AG04450 (cell line): Measurements from ENCODE around the gene SMIM36. TPM values are rescaled to one million over a fixed set of nuclear protein-coding genes. Genes with fewer than 3 reads are reported as not detected.
A peak's percentile ranks its signal among the peaks of the same experiment; 100 is the strongest.
"Not testable (repeated sequence)": the region's sequence is repeated elsewhere in the genome, so short reads cannot be mapped to it uniquely, and the experiment has no call there.

Experiments
- CTCF ChIA-PET: fragments of 300-600, 350-600 bp; formaldehyde crosslinking; extraction: SDS; loops from one replicate; lab custom pipeline; 2022; ENCODE audit warnings: antibody characterized with exemption, inconsistent platforms; lab: Charles Lee
- POLR2A ChIA-PET: fragments of 350-600 bp; formaldehyde crosslinking; extraction: SDS; loops from one replicate; lab custom pipeline; 2021; ENCODE audit warnings: antibody characterized with exemption, inconsistent platforms; lab: Yijun Ruan, JAX
- DNase-seq: peaks from one replicate; pipeline ENCODE4 v3.0.0-alpha.2; 2011; ENCODE audit warnings: low read depth, low spot score
- H3K27ac ChIP-seq: one replicate; pipeline ENCODE4 v1.5.1; 2012; ENCODE audit warnings: low read depth, low read length, control low read depth
- H3K27me3 ChIP-seq: one replicate; pipeline ENCODE4 v1.6.0; 2012; ENCODE audit warnings: low read length; ENCODE audit not compliant: control insufficient read depth, insufficient read depth
- H3K4me3 ChIP-seq: 2 replicates; pipeline ENCODE4 v1.5.1; 2011; ENCODE audit warnings: mild to moderate bottlenecking, low read depth, low read length, control low read depth
- H3K9me3 ChIP-seq: 2 replicates; pipeline ENCODE4 v1.5.1; 2012; ENCODE audit warnings: low read length; ENCODE audit not compliant: control insufficient read depth, insufficient read depth
- polyA plus RNA-seq: library from polyadenylated mRNA; depleted of rRNA; stranded (reverse); fragments of >200 nt; gene quantifications from 2 replicates; pipeline ENCODE4 v1.2.3, GENCODE V29; 2011
- TF ChIP-seq, protein P1 (sequence below): IDR thresholded peaks from 2 replicates; pipeline ENCODE4 v1.5.1; 2011; ENCODE audit warnings: low read depth, low read length, control low read depth, inconsistent platforms

SMIM36 gene
- polyA plus RNA-seq, 1 experiment = not detected

DNA sequence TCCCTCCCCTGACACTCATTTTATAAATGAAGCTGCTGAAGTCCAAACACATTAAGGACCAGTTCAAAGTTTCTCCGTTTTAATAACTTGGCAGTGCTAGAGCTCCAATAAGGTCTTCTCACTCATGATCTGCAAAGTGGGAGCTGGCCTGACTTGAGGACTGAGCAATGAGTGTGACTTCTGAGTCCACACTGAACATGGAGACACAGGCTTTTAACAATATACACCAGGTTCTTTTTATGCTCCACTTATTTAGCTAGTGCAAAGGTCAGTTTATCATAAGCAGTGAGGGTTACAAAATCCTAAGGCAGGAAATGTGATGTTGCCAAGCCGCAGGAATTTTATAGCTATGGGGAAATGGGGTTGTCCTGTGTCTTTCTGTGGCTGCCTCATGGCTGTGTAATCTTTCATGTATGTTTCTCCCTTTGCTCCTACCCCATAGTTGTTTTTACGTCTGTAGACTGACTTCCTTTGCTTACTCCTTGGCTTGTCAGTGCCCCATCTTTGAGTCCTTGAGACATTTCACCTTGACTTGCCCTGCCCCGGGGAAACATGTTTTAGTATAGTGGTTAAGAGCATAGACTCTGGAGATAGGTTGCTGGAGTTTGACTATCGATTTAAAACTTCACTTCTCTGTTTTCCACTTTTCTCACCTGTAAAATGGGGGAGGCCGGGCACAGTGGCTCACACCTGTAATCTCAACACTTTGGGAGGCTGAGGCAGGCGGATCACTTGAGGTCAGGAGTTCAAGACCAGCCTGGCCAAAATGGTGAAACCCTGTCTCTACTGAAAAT is 77.4 kb downstream of the SMIM36 start:
- ChIA-PET POLR2A (interaction anchor here (0.7 to 2.9 kb wide), 6 partner anchors 9 to 485 kb away, joined by 3 to 36 read pairs (median 12); partner anchors contain the start of gene MMD), CTCF (interaction anchor here (0.5 to 1.5 kb wide), 5 partner anchors 11 to 93 kb away, joined by 3 to 6 read pairs (median 4); partner anchors contain the start of gene MMD)
- peak overlapping the region; percentile 95 for H3K27ac ChIP-seq
- H3K4me3 ChIP-seq = no peak overlapping the region
- no peaks in the 10 kb centered on the region for H3K9me3 ChIP-seq
- TF ChIP-seq, protein P1, sequence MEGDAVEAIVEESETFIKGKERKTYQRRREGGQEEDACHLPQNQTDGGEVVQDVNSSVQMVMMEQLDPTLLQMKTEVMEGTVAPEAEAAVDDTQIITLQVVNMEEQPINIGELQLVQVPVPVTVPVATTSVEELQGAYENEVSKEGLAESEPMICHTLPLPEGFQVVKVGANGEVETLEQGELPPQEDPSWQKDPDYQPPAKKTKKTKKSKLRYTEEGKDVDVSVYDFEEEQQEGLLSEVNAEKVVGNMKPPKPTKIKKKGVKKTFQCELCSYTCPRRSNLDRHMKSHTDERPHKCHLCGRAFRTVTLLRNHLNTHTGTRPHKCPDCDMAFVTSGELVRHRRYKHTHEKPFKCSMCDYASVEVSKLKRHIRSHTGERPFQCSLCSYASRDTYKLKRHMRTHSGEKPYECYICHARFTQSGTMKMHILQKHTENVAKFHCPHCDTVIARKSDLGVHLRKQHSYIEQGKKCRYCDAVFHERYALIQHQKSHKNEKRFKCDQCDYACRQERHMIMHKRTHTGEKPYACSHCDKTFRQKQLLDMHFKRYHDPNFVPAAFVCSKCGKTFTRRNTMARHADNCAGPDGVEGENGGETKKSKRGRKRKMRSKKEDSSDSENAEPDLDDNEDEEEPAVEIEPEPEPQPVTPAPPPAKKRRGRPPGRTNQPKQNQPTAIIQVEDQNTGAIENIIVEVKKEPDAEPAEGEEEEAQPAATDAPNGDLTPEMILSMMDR = no peak
- DNase-seq = peak; percentile 89
- no peaks in the 10 kb centered on the region for H3K27me3 ChIP-seq

DNA sequence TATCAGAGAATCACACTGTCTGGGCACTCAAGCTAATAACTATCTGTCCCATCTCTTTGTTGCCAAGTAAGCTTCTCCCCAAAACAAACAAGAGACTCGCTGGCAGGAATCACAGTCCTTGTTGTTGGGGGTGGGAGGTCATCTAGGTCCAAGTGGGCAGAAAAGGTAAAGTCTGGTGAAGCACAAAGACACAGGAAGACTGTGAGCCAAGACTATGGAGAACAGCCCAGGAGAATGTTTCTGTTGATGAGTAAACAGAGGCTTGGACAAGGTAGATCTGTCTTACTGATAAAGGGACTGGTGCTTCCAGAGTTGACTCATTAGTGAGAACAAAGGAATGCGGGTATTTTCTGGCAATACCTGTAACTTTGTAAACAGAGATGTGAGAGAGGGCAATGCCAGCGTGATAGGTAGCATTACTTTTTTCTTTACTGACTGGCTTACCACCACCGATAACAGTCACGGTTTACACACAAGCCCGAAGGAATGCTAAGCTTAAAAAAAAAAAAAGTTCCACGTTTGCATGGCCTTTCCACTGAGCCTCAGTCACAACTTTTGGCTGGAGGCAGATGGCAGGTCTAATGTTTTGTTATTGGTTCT is 78.1 kb downstream of the SMIM36 start:
- no peak for DNase-seq
- CTCF ChIA-PET = interaction anchor here (0.5 to 1.3 kb wide), 6 partner anchors 10 to 1346 kb away, joined by 3 to 6 read pairs (median 4); partner anchors contain the start of gene MMD
- POLR2A ChIA-PET = interaction anchor here (0.7 to 2.9 kb wide), 6 partner anchors 10 to 484 kb away, joined by 3 to 36 read pairs (median 12); partner anchors contain the start of gene MMD
- Histone ChIP-seq H3K27ac (peak overlapping the region; percentile 95), H3K9me3 (no peaks in the 10 kb centered on the region), H3K4me3 (no peak overlapping the region), H3K27me3 (no peaks in the 10 kb centered on the region)
- TF ChIP-seq, protein P1 = no peak

DNA sequence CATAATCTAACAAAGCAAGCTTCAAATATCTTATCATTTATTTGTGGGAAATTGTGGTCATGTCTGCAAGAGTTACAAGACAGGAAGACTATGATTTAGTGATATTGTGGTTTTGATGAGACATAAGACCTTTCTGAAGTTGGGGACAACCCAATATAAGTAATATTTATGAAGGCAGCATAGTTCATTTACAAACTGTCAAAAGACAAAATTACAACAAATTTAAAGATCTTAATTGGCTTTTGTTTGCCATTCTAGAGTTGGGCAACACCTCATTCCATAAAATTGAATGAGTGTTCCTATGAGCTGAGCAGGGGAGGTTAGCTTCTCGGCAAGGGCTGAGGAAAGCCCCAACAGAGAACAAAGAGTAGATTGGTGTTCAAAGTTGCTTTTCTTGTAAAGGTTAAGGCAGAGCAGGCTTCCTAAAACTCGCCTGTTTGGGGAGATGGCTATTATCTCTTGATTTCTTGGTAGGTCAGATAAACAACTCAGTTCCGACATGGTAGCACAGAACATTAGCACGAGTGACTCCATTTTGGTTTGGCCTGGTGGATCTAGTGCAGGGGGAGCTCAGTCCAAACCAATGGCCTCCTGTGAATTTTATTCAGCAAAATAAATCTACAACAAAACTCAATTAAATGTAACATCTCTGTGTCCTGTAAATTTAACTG is 78.8 kb downstream of the SMIM36 start:
- Histone ChIP-seq H3K4me3 (no peak overlapping the region), H3K9me3 (no peaks in the 10 kb centered on the region), H3K27me3 (no peaks in the 10 kb centered on the region), H3K27ac (peak overlapping the region; percentile 95)
- TF ChIP-seq, protein P1 = no peak
- CTCF ChIA-PET = interaction anchor here (0.5 to 1.3 kb wide), 5 partner anchors 10 to 1347 kb away, joined by 3 to 6 read pairs (median 3); no protein-coding TSS in a partner anchor
- POLR2A ChIA-PET = interaction anchor here (0.9 to 2.9 kb wide), 5 partner anchors 10 to 22 kb away, joined by 3 to 36 read pairs (median 14); no protein-coding TSS in a partner anchor
- no peak for DNase-seq

DNA sequence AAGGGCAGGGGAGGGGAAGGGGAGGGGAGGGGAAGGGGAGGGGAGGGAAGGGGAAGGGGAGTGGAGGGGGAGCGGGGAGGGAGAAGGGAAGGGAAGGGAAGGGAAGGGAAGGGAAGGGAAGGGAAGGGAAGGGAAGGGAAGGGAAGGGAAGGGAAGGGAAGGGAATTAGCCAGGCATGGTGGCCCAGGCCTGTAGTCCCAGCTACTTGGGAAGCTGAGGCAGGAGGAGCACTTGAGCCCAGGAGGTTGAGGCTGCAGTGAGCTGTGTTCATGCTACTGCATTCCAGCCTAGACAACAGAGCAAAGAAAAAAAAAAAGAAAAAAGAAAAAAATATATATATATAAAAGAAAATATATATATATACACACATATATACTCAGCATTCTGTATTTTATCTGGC is 79.3 kb downstream of the SMIM36 start:
- H3K9me3 ChIP-seq, H3K27ac ChIP-seq, H3K27me3 ChIP-seq, H3K4me3 ChIP-seq, DNase-seq: not testable (repeated sequence)
- ChIA-PET POLR2A (interaction anchor here (0.9 to 1.0 kb wide), 2 partner anchors 12 to 23 kb away, joined by 3 read pairs; no protein-coding TSS in a partner anchor), CTCF (interaction anchor here (1.3 kb wide), 2 partner anchors 11 to 75 kb away, joined by 3 read pairs; no protein-coding TSS in a partner anchor)
